Measurements from ENCODE around the gene CDH3. TPM values are rescaled to one million over a fixed set of nuclear protein-coding genes. Genes with fewer than 3 reads are reported as not detected.

Gene CDH3
- total RNA-seq, 1 donor from 2014 or later, result 1.1 TPM

DNA sequence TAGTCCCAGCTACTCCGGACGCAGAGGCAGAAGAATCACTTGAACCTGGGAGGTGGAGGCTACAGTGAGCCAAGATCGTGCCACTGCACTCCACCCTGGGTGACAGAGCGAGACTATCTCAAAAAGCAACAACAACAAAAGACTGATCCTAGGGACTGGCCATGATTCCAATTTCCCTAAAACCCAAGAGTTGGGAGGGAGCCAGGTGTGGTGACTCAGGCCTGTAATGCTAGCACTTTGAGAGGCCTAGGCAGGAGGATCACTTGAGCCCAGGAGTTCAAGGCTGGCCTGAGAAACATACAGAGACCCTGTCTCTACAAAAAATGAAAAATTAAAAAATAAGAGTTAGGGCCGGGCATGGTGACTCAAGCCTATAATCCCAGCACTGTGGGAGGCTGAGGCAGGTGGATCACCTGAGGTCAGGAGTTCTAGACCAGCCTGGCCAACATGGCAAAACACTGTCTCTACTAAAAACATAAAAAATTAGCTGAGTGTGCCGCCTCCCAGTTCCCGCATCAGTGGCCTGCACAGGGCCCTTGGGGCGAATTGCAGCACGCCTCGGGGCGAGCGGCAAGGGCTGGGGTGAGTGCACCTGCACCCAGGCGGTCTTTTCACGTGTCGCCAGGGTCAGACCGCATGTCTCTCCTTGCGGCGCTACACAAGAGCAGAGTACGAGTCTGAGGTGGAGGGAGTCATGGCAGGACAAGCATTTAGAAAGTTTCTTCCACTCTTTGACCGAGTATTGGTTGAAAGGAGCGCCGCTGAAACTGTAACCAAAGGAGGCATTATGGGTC is 40.8 kb downstream of the CDH3 start:
- Mint-ChIP-seq H3K4me3 (ENCODE audit: unreplicated experiment) (no peak overlapping the region), H3K9me3 (ENCODE audit: low read depth) (no peaks in the 10 kb centered on the region), H3K36me3 (ENCODE audit: low read depth) (no peaks in the 10 kb centered on the region), H3K27ac (ENCODE audit: unreplicated experiment) (no peak overlapping the region), H3K4me1 (ENCODE audit: low read depth) (no peaks in the 10 kb centered on the region), H3K27me3 (ENCODE audit: low read depth) (no peaks in the 10 kb centered on the region)
- TF ChIP-seq, protein P1, sequence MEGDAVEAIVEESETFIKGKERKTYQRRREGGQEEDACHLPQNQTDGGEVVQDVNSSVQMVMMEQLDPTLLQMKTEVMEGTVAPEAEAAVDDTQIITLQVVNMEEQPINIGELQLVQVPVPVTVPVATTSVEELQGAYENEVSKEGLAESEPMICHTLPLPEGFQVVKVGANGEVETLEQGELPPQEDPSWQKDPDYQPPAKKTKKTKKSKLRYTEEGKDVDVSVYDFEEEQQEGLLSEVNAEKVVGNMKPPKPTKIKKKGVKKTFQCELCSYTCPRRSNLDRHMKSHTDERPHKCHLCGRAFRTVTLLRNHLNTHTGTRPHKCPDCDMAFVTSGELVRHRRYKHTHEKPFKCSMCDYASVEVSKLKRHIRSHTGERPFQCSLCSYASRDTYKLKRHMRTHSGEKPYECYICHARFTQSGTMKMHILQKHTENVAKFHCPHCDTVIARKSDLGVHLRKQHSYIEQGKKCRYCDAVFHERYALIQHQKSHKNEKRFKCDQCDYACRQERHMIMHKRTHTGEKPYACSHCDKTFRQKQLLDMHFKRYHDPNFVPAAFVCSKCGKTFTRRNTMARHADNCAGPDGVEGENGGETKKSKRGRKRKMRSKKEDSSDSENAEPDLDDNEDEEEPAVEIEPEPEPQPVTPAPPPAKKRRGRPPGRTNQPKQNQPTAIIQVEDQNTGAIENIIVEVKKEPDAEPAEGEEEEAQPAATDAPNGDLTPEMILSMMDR (IDR thresholded peaks at IDR 0.05), result no peak
- peak; percentile 79 for DNase-seq (ENCODE audit: low spot score)

DNA sequence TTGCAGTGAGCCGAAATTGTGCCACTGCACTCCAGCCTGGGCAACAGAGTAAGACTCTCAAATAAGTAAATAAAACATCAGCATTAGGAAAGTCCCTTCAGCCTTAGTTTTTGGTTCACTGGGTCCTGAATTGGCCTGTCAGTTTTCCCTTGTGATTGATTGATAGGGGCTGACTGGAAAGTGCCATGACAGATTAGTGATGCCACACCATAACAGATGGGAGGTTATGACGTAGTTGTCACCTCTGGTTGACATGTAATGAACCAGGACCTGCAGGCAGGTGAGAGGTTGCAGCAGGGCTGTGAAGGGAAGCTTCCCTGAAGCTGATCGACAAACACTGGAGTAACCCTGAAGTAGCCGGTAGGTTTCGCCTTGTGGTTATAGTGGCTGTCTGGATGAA is 41.8 kb downstream of the CDH3 start:
- Mint-ChIP-seq H3K9me3 (ENCODE audit: low read depth) (no peaks in the 10 kb centered on the region), H3K27ac (ENCODE audit: unreplicated experiment) (no peak overlapping the region), H3K36me3 (ENCODE audit: low read depth) (no peaks in the 10 kb centered on the region), H3K4me1 (ENCODE audit: low read depth) (no peaks in the 10 kb centered on the region), H3K4me3 (ENCODE audit: unreplicated experiment) (no peak overlapping the region), H3K27me3 (ENCODE audit: low read depth) (no peaks in the 10 kb centered on the region)
- DNase-seq (ENCODE audit: low spot score), result peak; percentile 9
- TF ChIP-seq, protein P1 (IDR thresholded peaks at IDR 0.05), result no peak

DNA sequence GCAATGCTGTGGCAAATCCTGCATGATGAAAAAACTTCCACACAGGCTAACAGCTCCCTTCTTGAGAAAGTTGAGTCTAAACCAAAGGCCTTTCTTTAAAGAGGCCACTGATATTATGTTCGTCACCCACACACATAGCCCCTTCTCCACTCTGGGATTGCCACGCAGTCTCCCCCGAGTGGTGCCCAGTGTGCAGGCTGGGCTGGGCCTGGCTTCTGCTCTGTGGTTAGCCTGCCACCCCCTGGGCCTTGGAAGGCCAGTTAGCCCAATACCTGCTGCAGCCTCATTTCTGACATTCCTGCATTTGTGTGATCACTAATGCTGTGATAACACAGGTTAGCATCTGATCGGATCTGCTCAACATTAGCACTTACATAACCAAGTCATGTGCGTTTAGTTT is 44.8 kb downstream of the CDH3 start:
- TF ChIP-seq, protein P1 (IDR thresholded peaks at IDR 0.05), result no peak
- Mint-ChIP-seq H3K27ac (ENCODE audit: unreplicated experiment) (no peak overlapping the region), H3K9me3 (ENCODE audit: low read depth) (no peaks in the 10 kb centered on the region), H3K4me1 (ENCODE audit: low read depth) (no peaks in the 10 kb centered on the region), H3K27me3 (ENCODE audit: low read depth) (no peaks in the 10 kb centered on the region), H3K36me3 (ENCODE audit: low read depth) (no peaks in the 10 kb centered on the region), H3K4me3 (ENCODE audit: unreplicated experiment) (no peak overlapping the region)
- DNase-seq (ENCODE audit: low spot score), result peak; percentile 18

DNA sequence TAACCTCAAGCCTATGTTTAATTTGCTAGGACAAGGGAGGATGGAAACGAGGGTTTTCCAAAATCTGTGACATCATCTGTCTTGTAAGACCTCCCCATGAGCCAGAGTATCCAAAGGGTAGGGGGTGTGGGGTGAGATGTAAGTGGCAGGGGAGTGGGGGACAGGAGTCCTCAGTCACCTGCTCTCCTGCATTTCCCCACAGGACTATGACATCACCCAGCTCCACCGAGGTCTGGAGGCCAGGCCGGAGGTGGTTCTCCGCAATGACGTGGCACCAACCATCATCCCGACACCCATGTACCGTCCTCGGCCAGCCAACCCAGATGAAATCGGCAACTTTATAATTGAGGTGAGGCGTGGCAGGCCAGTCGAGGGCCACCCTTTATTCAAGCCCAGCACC is 50.5 kb downstream of the CDH3 start:
- Mint-ChIP-seq H3K36me3 (ENCODE audit: low read depth) (no peaks in the 10 kb centered on the region), H3K9me3 (ENCODE audit: low read depth) (no peaks in the 10 kb centered on the region), H3K4me1 (ENCODE audit: low read depth) (peaks cover 11% of the 10 kb centered on the region), H3K4me3 (ENCODE audit: unreplicated experiment) (no peak overlapping the region), H3K27me3 (ENCODE audit: low read depth) (no peaks in the 10 kb centered on the region), H3K27ac (ENCODE audit: unreplicated experiment) (no peak overlapping the region)
- TF ChIP-seq, protein P1 (IDR thresholded peaks at IDR 0.05), result no peak
- no peak for DNase-seq (ENCODE audit: low spot score)

DNA sequence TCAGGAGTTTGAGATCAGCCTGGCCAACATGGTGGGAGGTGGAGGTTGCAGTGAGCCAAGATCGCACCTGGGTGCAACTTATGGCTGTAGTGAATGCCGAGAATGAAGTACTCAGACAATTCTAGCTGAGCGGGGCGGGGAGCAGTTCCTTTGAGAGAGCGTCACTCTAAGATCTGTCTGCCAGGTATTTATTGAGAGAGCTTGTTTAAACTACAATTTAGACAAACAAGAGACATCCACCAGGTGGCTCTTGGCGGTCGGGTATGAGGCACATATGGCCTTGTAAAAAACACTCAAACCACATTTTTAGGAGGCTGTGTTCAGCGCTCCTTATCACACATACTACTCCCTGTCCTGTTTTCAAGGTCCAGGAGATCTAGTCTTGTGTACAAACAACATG is 51.4 kb downstream of the CDH3 start:
- DNase-seq (ENCODE audit: low spot score), result no peak
- Mint-ChIP-seq H3K36me3 (ENCODE audit: low read depth) (no peaks in the 10 kb centered on the region), H3K9me3 (ENCODE audit: low read depth) (no peaks in the 10 kb centered on the region), H3K27me3 (ENCODE audit: low read depth) (no peaks in the 10 kb centered on the region), H3K4me1 (ENCODE audit: low read depth) (peaks cover 11% of the 10 kb centered on the region), H3K27ac (ENCODE audit: unreplicated experiment) (no peak overlapping the region), H3K4me3 (ENCODE audit: unreplicated experiment) (no peak overlapping the region)
- TF ChIP-seq, protein P1 (IDR thresholded peaks at IDR 0.05), result no peak

All from chondrocyte (in vitro differentiated cells).